Measurements from ENCODE around the gene WNT7B.
A peak's percentile ranks its signal among the peaks of the same experiment; 100 is the strongest.

Gene WNT7B

GRCh38 chr22:45977003-45977411 is at the start of gene WNT7B:
Gene WNT7B (minus strand): TSS chr22:45977162. CDS start chr22:45976754, 408 bp downstream.
- DNase-seq: no peak

- no peak for DNase-seq
Measured at GRCh38 chr22:46025973-46026898, 49.3 kb upstream of the WNT7B start.

DNA sequence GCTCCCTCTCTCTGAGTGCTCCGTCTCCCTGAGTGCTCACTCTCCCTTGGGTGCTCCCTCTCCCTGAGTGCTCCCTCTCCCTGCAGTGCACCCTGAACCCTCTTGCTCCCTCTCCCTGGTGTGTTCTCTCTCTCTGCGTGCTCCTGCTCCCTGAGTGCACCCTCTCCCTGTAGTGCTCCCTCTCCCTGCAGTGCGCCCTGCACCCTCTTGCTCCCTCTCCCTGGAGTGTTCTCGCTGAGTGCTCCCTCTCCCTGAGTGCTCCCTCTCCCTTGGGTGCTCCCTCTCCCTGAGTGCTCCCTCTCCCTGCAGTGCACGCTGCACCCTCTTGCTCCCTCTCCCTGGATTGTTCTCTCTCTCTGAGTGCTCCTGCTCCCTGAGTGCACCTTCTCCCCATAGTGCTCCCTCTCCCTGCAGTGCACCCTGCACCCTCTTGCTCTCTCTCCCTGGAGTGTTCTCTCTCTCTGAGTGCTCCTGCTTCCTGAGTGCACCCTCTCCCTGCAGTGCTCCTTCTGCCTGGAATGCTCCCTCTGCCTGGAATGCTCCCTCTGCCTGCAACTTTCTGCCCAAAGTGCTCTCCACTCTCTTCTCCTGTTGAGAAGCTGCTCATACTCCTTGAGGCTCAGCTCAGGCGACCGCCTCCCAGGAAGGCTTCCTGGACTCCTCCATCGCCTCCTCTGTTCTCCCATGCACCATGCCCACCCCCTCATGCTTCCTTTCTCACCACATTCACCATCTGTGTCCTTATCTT is 48.4 kb upstream of the WNT7B start:
- no peak for DNase-seq

DNA sequence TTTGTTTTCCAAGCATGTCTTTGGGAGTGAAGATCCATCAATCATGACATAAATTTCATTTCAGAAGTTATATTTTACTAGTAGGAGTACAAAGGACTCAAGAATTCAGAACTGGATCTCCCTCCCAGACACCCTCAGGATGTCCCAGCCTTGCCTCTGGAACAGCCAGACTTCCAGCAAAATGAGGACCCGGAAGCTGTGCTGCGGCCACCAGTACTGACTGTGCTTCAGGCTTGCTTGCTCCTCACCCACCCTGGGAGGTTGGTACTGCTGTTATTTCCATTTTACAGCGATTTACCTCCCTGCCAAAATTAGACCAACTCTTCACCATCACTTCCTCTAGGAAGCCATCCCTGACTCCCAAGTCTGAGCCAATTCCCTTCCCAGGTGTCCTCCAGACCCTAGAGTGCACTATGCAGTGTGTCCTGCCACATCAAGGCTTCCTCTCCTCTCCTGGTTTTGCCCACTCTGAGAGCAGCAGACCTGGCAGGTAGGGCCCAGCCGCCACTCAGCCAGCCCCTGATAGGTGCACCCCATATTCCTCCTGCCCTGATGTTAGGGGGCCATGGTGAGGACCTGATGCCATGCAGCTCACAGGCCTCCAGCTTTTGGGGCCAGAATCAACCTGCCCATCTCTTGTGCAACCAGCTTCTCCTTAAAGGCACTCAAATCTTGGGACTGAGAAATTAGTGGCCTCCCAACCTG is 47.3 kb upstream of the WNT7B start:
- DNase-seq: no peak

DNA sequence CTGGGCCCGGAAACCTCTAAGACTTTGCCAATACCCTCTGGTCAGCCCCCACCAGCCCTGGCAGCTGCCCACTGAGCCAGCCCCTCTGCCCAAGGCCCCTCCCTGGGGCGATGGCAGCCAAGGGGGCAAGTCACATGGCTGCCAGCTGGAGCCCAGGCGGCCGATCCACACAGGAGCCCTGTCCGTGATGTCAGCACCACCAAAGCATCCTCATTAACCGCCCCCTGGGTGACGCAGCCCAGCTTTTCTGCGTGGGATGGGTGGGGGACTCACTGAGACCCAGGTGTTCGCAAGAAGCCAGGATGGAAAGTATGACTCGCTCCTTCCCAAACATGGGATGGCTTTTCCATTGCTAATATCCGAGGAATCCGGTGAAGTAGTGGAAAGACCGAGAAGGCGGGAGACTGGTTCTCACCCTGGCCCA is 46.6 kb upstream of the WNT7B start:
- DNase-seq: no peak

- no peak for DNase-seq
Measured at GRCh38 chr22:46022881-46023512, 46.0 kb upstream of the WNT7B start.

DNA sequence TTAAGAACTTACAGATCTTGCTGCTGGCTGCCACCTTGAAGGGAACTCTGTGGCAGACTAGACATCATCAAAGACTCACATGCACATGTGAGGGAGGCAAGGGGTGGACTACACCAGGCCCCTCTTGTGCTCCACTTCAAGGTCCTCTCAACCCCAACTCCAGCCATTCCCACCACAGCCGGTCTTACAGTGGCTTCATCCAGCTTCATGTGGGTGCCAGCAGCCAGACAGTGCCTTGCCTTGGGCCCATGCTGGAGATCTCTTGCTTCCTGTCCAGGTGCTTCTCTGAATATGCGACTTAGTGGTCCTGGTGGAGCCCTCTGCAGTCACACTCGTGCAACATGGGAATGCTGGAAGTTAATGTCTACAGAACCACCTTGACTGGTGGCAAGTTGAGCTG is 44.6 kb upstream of the WNT7B start:
- no peak for DNase-seq

GRCh38 chr22:46019351-46019750 is 42.4 kb upstream of the WNT7B start:
- DNase-seq: no peak

DNA sequence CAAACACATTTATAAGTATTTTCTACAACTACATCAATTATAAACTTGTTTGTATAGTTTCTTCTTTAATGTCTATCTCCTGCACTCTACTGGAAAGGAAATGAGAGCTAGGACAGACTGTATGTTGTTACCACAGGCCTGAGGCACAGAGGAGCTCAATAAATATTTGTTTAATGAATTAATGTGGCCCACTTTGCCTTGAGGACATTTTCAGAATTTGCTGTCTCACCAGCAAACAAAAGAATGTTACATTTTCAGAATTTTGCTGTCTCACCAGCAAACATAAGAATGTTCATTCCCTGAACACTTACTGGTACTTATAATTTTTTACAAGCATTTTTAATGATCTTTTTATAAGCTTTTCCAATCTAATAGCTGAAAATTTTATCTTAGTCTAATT is 41.9 kb upstream of the WNT7B start:
- no peak for DNase-seq

- no peak for DNase-seq
Measured at GRCh38 chr22:46017166-46017565, 40.2 kb upstream of the WNT7B start.

DNA sequence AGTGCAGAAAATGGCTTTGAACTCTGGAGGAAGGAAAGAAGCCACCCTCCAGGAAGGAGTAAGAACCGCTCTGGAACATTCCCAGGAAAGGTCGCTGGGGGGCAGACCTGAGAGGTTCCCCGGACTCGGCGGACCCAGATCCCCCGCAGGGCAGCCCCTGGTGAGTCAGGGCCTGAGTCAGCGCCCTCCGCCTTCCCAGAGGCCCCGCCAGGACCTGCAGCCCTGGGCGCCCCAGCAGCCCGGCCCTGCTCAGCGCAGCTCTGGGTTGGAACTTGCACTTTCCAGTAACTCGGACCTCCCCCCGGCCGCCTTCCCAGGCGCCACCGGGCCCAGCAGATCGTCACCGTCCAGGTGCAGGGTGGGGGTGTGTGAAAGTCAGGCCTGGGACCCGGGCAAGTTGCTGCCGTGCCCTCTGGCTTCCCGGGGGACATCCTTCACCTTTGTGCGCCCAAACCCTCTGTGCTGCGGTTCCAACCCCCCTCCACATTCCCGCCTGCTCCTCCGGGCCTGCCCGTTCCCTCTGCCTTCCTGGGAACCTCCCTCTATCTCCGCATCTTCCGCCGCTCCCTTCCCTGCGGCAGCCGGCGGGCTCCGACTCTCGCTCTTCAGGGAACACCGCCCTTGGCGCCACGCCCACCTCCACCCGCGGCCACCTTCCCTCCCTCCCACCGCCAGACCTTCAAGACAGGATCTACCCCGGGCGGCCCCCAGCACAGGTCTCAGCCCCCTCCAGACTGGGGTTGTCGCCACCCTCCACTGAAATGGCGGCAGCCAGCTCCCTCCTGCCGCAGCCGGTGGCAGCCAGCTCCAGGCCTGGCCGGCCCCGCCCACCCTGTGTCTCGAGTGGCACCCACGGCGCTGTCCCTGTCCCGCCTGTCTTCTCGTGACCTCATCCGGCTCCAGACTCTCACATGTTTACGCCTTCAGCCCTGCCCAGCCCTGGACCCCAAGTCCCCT is 36.8 kb upstream of the WNT7B start:
- DNase-seq: peak; percentile 89

GRCh38 chr22:46012881-46013281 is 35.9 kb upstream of the WNT7B start:
- no peak for DNase-seq

DNA sequence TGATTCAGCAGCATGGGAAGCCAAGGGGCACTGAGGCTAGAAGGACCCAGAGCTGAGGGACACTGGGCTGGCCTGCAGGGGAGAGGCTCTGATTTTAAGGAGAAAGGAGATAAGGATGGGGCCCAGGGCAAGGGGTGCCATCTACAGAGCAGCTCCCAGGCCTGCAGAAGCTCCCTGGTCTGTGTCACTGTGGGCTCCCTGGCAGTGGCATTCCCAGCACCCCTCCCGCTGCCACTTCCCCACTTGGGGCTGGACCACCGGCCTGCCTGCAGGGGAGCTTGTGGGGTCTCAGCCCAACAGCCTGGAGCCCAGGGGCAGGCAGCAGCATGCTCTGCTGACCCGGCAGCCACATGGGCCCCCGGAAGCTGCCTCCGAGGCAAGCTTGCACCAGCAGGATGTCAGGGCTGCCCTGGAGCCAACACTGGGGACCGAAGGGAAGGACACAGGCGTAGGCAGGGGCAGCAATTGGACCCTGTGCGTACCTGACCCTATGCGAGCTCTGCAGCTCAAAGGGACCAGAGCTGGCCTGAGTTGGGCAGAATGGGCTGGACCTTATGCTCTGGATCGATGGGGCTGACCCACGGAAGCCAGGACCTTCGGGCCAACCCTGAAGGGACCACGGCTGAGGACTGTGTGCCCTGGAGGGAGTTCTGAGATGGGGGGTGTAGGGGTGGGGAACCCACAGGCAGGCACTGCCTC is 35.4 kb upstream of the WNT7B start:
- DNase-seq: no peak

- DNase-seq: no peak
Measured at GRCh38 chr22:46011627-46012181, 34.7 kb upstream of the WNT7B start.

DNA sequence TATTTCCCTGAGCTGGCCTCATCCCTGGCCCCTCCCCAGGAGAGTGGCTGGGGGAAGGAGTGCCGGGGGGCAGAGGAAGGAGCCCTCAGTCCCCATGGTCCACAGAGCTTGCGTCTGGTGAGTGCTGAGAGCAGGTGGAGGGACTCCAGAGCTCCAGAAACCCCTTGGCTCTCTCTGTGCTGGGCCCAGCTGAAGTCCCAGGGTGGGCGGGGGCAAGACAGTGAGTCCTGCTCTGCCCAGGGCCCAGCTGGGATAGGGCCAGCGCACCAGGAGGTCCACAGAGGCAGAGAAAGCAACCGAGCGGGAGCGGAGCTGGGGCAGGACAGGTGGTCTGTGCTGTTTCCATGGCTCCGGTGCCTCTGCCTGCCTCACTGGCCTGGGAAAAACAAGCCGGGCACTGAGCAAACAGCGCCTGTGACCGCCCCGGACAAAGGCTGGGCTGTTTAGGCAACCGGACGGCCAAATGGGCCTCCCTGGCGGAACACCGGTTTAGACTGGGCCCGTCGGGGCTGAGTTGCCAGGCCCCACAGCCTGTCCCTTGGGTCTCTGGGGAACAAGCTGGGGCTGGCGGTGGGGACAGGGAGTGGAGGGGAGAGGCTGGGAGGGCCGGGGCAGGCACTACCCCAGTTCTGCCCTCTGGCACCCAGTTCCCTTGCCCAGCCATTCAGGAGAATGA is 34.1 kb upstream of the WNT7B start:
- DNase-seq: no peak

- no peak for DNase-seq
Measured at GRCh38 chr22:46010207-46010867, 33.4 kb upstream of the WNT7B start.

DNA sequence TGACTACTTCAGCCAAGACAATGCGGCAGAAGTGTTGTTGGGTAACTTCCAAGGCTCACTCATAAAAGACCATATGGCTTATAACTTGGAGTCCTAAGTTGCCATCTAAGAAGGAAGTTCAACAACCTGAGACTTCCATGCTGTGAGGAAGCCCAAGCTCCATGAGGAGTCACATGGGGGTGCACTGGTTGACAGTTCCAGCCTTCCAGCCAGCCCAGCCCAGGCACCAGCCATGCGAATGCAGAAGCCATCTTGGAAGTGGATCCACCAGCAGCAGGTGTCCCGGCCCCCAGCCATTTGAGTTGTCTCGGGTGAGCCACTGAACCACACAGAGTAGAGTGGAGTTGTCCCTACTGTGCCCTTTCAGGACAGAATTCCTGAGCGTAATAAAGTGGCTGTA is 32.8 kb upstream of the WNT7B start:
- no peak for DNase-seq

DNA sequence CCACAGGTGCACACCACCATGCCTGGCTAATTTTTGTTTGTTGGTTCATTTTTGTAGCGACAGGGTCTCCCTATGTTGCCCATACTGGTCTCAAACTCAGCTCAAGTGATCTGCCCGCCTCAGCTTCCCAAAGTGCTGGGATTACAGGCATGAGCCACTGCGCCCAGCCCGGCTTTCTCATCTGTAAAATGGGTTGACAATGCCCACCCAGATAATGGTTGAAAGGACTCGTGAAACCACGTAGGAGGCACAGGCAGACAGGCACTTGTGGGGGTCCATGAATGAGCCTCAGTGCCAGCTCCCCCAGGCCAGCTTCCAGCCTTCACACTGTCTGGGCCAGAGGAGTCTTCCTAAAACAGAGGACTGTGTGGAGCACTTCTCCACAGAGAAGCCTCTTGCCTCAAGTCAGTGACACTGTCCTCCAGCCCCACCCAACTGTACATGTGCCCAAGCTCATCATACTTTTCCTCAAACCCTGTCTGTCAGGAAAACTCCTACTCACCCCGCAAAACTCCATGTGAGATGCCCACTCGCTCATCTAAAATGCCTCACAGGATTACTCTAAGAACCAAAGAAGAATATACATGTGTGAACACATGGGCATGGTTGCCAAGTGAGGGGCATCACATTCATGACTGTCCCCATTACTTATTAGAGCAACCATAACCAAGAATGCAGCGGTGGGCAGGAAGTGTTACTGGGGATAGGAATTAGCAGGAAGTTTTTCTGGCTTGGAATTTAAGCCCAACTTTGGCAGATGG is 32.1 kb upstream of the WNT7B start:
- DNase-seq: no peak

DNA sequence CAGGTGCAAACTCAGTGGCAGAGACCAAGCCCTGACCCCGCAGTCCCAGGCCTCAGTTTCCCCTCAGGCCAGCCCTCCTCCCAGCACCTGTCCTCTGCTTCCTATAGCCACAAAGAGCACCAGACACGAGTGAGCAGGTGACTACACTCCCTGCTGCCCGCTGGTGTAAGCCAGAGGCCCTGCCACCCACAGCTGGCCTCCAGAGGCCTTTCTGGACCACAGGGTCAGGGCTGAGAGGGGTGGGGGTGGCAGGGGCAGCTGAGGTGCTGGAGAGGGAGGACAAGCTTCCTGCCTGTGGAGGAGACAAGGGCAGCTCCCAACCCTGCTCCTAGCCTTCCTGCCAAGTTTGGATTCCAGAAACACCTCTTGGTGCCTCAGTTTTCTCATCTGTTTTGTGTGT is 31.3 kb upstream of the WNT7B start:
- DNase-seq: no peak
